ENCODE measurements around the gene CYLD.

The CYLD gene

DNA sequence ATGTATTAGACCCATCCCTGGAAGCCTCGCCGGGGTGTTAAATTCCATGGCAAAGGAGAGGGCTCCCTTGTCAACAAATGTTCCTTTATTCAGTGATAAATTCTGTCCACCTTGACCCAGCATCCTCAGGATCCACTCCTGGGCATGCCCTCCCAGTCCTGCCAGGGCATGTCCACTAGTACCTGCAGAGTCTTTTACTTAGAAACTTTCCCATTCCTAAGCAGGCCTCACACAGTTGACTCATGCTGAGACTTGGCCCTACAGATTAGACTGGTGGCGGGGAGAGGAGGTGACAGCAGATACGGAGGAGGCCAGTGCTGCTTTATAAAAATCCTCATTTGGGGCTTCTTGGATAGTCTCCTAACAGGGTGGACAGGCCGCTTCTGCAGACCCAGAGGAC, 88.8 kb downstream of the CYLD start:
- H2AFZ ChIP-seq (ENCODE audit: low read depth, low read length): no peak overlapping the region
- H3K36me3 ChIP-seq (ENCODE audit: insufficient read depth, low read length): no peaks in the 10 kb centered on the region
- H3K4me1 ChIP-seq (ENCODE audit: insufficient read depth, low read length): peaks cover 4% of the 10 kb centered on the region
- H3K27me3 ChIP-seq (ENCODE audit: insufficient read depth, low read length): peaks cover 2% of the 10 kb centered on the region
- no peak overlapping the region for H3K4me3 ChIP-seq (ENCODE audit: low read length)
- no peaks in the 10 kb centered on the region for H3K9me3 ChIP-seq (ENCODE audit: low read length)

DNA sequence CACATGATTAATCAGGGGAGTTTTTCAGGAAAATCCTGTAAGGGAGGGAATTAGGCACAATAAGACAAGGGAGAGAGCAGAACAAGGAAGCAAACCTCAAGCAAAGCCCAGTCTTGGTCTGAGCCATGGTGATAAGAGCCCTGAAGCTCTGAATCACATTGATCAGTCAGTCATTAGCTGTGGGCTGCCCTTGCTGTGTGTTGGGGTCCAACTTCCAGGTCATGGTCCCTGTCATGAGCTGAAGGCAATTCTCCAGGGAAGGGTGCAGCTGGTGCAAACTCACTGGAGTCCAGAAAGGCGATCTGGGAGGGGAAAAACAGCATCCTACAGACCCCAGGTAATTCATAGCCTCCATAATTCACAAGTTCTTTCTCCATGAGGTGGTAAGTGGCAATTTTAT, 89.9 kb downstream of the CYLD start:
- Histone ChIP-seq H3K4me1 (ENCODE audit: insufficient read depth, low read length) (peaks cover 14% of the 10 kb centered on the region), H3K36me3 (ENCODE audit: insufficient read depth, low read length) (no peaks in the 10 kb centered on the region), H3K4me3 (ENCODE audit: low read length) (no peak overlapping the region), H3K9me3 (ENCODE audit: low read length) (no peaks in the 10 kb centered on the region), H3K27me3 (ENCODE audit: insufficient read depth, low read length) (peaks cover 2% of the 10 kb centered on the region), H2AFZ (ENCODE audit: low read depth, low read length) (no peak overlapping the region)

DNA sequence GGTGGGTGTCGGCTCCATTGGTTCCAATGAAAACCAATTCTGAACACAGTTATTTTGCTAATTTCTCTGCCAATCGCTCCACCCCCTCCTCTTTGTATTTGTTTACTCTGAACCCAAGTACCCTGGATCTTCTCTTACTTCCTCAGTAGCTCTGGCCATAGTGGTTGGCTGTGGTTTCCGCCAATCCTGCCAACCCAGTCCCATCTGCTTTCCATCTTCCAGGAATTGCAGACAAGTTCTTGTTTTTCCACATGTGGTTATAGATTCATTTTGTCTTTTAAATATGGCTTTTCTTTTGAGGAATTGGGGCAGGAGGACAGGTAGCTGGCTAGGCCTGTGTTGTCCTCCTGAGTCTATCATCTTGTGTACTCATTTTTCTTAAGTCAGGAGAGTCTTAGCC, 92.0 kb downstream of the CYLD start:
- Histone ChIP-seq H3K4me1 (ENCODE audit: insufficient read depth, low read length) (peaks cover 19% of the 10 kb centered on the region), H2AFZ (ENCODE audit: low read depth, low read length) (no peak overlapping the region), H3K36me3 (ENCODE audit: insufficient read depth, low read length) (no peaks in the 10 kb centered on the region), H3K4me3 (ENCODE audit: low read length) (no peak overlapping the region), H3K27me3 (ENCODE audit: insufficient read depth, low read length) (peaks cover 2% of the 10 kb centered on the region), H3K9me3 (ENCODE audit: low read length) (no peaks in the 10 kb centered on the region)

DNA sequence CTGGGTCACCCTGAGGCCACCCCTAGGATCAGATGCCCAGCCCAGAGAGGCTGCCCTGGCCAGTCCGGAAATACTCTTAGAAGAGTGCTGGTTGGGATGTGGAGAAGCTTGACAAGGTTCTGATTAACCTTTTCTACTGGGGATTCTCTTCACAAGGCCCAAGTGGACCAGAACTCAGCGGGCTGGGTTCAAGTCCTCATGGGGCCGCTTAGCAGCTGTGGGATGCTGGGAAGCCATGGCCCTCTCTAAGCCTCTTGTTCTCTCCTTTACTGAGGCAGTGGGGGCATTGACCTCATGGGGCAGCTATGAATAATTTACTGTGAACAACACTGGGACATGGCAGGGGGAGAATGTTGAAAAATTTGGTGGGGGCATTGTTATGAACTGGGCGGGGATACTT, 92.8 kb downstream of the CYLD start:
- H3K36me3 ChIP-seq (ENCODE audit: insufficient read depth, low read length): no peaks in the 10 kb centered on the region
- H3K4me3 ChIP-seq (ENCODE audit: low read length): no peak overlapping the region
- peaks cover 19% of the 10 kb centered on the region for H3K4me1 ChIP-seq (ENCODE audit: insufficient read depth, low read length)
- peaks cover 2% of the 10 kb centered on the region for H3K27me3 ChIP-seq (ENCODE audit: insufficient read depth, low read length)
- no peak overlapping the region for H2AFZ ChIP-seq (ENCODE audit: low read depth, low read length)
- H3K9me3 ChIP-seq (ENCODE audit: low read length): no peaks in the 10 kb centered on the region

DNA sequence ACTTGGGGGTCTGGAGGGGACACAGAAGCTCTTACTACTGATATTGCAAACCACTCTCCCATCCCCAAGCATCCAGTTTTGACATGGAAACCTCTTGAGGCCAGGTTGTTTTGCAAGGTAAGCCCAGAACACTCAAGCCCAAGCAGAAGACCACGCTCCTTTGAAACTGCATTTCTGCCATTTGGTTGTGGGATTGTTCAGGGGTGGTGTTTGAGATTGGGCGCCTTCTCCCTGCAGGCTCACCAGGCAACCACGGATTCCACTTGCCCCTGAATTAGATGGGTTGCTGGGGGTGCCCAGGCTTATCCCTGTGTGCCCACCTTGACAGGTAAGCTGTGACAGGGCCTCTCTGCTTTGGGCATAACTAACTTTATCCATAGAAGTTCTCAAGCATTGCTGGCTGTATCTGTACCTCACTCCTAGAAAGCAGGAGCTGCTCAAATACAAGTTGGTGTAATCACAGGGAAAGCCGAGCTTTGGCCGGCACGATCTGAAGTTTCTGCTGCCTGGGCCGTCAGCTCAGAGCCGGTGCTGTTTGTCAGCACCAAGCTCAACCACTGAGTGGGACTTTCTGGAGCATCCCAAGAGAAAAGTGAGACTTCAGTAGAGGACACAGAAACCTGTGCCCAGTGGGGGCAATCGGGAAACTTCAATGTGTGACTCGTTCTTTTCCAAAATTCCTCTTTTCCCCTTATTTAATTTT, 93.6 kb downstream of the CYLD start:
- Histone ChIP-seq H3K4me1 (ENCODE audit: insufficient read depth, low read length) (peaks cover 19% of the 10 kb centered on the region), H3K9me3 (ENCODE audit: low read length) (peaks cover 2% of the 10 kb centered on the region), H3K27me3 (ENCODE audit: insufficient read depth, low read length) (peaks cover 10% of the 10 kb centered on the region), H3K4me3 (ENCODE audit: low read length) (no peak overlapping the region), H2AFZ (ENCODE audit: low read depth, low read length) (no peak overlapping the region), H3K36me3 (ENCODE audit: insufficient read depth, low read length) (no peaks in the 10 kb centered on the region)

DNA sequence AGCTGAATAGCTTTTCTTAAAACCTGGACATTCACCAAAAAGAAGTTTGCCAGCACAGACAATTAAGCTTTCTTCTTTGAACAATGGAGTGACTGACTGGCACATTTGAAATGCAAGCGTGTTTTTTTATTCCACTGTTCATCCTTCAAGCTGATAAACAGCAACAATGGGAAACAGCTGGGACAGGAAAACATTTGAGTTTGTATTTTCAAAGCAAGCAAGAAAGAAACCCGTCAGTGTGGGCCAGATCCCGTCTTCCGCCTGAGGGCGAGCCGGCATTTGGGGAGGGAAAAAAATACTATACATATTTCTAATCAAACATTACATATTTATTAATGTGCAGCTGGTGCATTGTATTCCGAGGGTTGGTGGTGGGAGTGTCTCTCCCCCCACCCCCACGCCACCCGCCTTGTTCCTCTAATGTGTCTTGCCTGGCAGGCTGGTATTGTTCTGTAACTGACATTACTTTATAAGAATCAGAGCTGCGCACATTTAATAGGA, 94.3 kb downstream of the CYLD start:
- no peak overlapping the region for H3K4me3 ChIP-seq (ENCODE audit: low read length)
- peaks cover 19% of the 10 kb centered on the region for H3K4me1 ChIP-seq (ENCODE audit: insufficient read depth, low read length)
- peaks cover 2% of the 10 kb centered on the region for H3K9me3 ChIP-seq (ENCODE audit: low read length)
- no peak overlapping the region for H2AFZ ChIP-seq (ENCODE audit: low read depth, low read length)
- H3K36me3 ChIP-seq (ENCODE audit: insufficient read depth, low read length): no peaks in the 10 kb centered on the region
- peaks cover 16% of the 10 kb centered on the region for H3K27me3 ChIP-seq (ENCODE audit: insufficient read depth, low read length)

DNA sequence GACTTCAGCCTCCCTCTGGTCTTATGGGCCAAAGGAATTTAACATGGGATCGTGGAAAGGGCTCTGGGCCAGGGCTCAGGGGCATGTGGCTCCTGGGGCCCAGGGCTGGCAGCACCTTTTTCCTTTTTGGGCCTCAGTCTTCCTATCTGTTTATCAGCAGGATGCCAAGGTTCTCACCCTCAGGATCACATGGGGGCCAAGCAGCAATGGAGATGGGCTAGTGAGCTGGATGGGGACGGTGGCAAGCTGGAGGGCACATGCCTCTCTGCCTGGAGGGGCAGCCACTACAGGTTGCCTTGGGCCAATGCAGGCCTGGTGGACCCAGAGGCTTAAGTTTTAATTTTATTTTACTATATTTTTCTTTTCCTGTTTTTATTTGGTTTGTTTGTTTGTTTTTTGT, 95.4 kb downstream of the CYLD start:
- peaks cover 21% of the 10 kb centered on the region for H3K27me3 ChIP-seq (ENCODE audit: insufficient read depth, low read length)
- H3K9me3 ChIP-seq (ENCODE audit: low read length): peaks cover 5% of the 10 kb centered on the region
- no peak overlapping the region for H2AFZ ChIP-seq (ENCODE audit: low read depth, low read length)
- peaks cover 19% of the 10 kb centered on the region for H3K4me1 ChIP-seq (ENCODE audit: insufficient read depth, low read length)
- H3K4me3 ChIP-seq (ENCODE audit: low read length): no peak overlapping the region
- H3K36me3 ChIP-seq (ENCODE audit: insufficient read depth, low read length): no peaks in the 10 kb centered on the region

DNA sequence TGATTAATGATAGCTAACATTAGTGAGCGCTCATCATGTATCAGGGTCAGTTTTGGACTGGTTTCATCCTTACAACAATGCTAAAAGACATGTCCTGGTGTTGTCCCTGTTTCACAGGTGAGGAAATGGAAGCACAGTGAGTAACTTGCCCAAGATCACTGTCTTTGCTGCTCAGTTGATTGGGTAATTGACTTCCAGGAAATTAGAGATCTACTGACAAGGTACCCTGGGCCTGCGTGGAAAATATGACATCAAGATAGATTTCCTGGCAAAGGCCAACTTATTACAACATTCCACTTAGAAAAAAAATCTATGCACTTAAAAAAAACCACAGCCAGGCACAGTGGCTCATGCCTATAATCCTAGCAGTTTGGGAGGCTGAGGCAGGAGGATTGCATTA, 96.3 kb downstream of the CYLD start:
- Histone ChIP-seq H3K4me3 (ENCODE audit: low read length) (no peak overlapping the region), H3K27me3 (ENCODE audit: insufficient read depth, low read length) (peaks cover 26% of the 10 kb centered on the region), H2AFZ (ENCODE audit: low read depth, low read length) (no peak overlapping the region), H3K9me3 (ENCODE audit: low read length) (peaks cover 5% of the 10 kb centered on the region), H3K36me3 (ENCODE audit: insufficient read depth, low read length) (no peaks in the 10 kb centered on the region), H3K4me1 (ENCODE audit: insufficient read depth, low read length) (peaks cover 19% of the 10 kb centered on the region)

DNA sequence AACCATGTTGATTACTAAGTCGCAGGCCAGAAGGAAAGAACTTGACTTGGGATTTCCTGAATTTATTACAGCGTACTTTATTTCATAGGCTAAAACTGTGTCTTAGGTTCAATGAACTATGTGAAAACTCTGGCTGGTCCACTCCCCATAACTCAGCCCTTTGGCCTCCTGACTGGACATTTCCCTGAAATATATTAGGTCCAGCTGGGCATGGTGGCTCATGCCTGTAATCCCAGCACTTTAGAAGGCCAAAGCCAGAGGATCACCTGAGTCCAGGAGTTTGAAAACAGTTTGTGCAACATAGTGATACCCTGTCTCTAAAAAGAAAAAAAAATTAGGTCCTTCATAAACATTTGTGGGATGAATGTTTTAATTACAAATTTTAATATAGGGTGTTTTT, 97.0 kb downstream of the CYLD start:
- Histone ChIP-seq H3K36me3 (ENCODE audit: insufficient read depth, low read length) (no peaks in the 10 kb centered on the region), H3K27me3 (ENCODE audit: insufficient read depth, low read length) (peaks cover 26% of the 10 kb centered on the region), H3K4me1 (ENCODE audit: insufficient read depth, low read length) (peaks cover 19% of the 10 kb centered on the region), H3K9me3 (ENCODE audit: low read length) (peaks cover 5% of the 10 kb centered on the region), H2AFZ (ENCODE audit: low read depth, low read length) (no peak overlapping the region), H3K4me3 (ENCODE audit: low read length) (no peak overlapping the region)

DNA sequence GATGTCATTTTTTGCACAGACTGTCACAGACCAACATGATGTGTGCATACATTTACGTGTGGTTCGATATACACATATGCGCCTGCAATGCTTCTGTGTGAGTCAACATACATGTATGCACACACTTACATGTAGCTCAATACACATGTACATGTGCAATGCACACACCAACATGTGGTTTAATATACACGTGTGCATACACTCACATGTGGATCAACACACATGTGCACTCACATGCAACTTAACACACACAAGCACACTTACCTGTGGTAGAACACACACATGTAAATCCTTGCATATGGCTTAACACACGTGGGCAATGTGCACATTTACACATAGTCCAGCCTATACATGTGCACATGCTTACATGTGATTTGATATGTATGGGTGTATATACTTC, 97.5 kb downstream of the CYLD start:
- Histone ChIP-seq H2AFZ (ENCODE audit: low read depth, low read length) (no peak overlapping the region), H3K36me3 (ENCODE audit: insufficient read depth, low read length) (no peaks in the 10 kb centered on the region), H3K27me3 (ENCODE audit: insufficient read depth, low read length) (peaks cover 26% of the 10 kb centered on the region), H3K4me1 (ENCODE audit: insufficient read depth, low read length) (peaks cover 19% of the 10 kb centered on the region), H3K9me3 (ENCODE audit: low read length) (peaks cover 5% of the 10 kb centered on the region), H3K4me3 (ENCODE audit: low read length) (no peak overlapping the region)

DNA sequence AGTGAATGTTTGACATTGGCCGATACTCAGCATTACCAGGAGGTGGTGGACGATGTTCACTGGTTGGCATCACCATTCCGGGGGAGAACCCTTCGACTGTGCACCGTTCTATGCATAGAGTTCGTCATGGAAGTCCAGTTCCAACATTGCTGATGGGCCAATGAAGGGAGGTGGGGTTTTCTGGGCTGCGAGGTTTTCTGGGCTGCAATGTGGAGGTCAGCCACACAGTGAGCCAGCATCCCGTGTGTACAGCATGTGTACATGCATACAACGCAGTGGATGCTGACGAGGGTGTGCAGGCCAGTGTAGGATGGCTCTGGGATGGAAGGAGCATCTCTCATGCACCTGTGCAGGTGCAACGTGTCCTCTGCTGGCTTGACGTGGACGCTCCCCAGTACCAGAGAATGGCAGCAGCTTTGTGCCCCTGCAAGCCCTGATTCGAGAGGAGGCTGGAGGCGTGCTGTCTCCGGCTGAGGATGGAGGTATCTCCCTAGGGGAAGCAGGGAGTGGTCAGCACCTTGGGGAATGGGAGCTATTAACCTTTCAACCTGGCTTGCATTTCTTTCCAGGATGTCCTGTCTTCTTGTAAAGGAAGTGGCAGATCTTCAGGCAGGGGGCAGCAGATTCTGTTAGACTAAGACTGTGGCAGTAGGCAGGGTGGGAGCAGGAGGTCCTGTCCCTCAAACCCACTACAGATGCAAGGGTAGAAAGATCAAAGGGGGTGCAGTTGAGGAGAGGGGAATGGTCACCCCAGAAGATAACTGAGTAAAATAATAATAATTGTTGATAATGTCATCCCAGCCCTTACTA, 98.2 kb downstream of the CYLD start:
- Histone ChIP-seq H3K4me1 (ENCODE audit: insufficient read depth, low read length) (peaks cover 19% of the 10 kb centered on the region), H3K4me3 (ENCODE audit: low read length) (no peak overlapping the region), H3K27me3 (ENCODE audit: insufficient read depth, low read length) (peaks cover 26% of the 10 kb centered on the region), H3K9me3 (ENCODE audit: low read length) (peaks cover 5% of the 10 kb centered on the region), H3K36me3 (ENCODE audit: insufficient read depth, low read length) (no peaks in the 10 kb centered on the region), H2AFZ (ENCODE audit: low read depth, low read length) (no peak overlapping the region)

DNA sequence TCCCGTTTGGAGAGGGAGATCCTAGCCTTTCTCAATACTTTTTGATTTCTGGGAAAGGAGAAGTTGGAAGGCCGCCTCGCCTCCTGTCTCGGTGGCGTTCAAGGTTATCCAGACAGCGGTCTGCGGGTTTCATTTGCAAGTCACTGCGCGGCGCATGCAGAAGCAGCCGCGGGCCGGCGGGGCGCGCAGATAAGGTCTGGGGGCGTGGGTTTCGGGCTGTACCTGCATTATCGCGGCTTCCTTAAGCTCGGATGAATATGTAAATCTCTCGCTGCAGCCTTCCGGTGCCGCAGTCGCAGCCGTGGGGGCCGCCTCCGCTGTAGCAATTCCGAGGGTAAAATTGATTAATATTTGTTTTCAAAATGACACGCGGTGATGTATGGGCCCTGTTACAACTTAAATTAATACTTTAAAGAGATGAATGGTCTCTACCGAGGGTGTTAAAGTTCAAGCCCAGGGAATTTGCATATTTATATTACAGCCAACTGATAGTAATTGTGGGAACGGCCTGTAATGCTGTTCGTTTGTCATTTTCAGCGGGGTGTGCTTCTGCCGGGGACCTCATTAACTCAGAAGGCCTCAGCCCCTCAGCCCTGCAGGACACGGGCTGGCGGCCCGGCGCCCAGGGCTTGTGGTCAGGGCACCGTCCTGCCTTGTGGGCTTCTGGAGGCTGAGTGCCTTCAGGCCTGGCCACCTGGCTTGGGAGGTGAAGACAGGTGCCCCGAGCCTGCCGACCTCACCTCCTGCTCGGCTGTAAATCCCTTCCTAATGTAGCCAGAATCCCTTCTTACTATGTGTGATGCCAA, 99.4 kb downstream of the CYLD start:
- Histone ChIP-seq H3K4me1 (ENCODE audit: insufficient read depth, low read length) (peaks cover 9% of the 10 kb centered on the region), H3K27me3 (ENCODE audit: insufficient read depth, low read length) (peaks cover 26% of the 10 kb centered on the region), H3K36me3 (ENCODE audit: insufficient read depth, low read length) (no peaks in the 10 kb centered on the region), H2AFZ (ENCODE audit: low read depth, low read length) (no peak overlapping the region), H3K9me3 (ENCODE audit: low read length) (peaks cover 5% of the 10 kb centered on the region), H3K4me3 (ENCODE audit: low read length) (no peak overlapping the region)

DNA sequence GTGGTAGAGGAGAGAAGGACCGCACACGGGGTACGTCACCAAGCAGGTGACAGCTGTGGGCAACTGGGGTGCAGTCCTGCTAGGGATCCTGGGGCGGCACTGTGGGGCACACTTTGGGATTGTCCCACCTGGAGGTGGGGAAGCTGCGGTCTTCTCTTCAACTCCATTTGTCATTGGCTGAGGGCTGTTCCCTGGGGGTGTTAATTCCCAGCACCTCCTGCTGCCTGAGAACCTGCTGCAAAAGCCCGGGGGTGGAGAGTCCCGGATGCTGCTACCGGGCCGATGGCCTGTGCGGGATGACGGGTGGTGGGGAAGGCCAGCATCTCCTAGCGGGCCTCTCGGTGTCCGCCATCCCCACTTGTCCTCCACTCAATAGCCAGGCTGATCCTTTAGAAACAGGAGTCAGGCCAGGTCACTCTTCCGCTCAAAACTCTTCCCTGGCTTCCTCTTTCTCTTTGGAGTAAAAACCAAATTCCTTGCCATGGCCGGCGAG, 100.2 kb downstream of the CYLD start:
- H3K4me1 ChIP-seq (ENCODE audit: insufficient read depth, low read length): peaks cover 1% of the 10 kb centered on the region
- no peaks in the 10 kb centered on the region for H3K36me3 ChIP-seq (ENCODE audit: insufficient read depth, low read length)
- H2AFZ ChIP-seq (ENCODE audit: low read depth, low read length): no peak overlapping the region
- no peak overlapping the region for H3K4me3 ChIP-seq (ENCODE audit: low read length)
- peaks cover 26% of the 10 kb centered on the region for H3K27me3 ChIP-seq (ENCODE audit: insufficient read depth, low read length)
- H3K9me3 ChIP-seq (ENCODE audit: low read length): peaks cover 5% of the 10 kb centered on the region

Data from neuron (in vitro differentiated cells).